Spinal cord (tissue), 10 donors: ENCODE results near the gene ARVCF. TPM values are rescaled to one million over a fixed set of nuclear protein-coding genes. Genes with fewer than 3 reads are reported as not detected.

Source experiments
- DNase-seq, 6 donors: peaks; one replicate each; pipeline versions ENCODE4 v3.0.0 to v3.0.0-alpha.2; 2013 to 2015; ENCODE audit warnings: low spot score in 6 of 6, low read depth in 4 of 6
- H3K27ac ChIP-seq: one replicate; pipeline ENCODE4 v1.5.1; 2013; ENCODE audit warnings: low read depth, low read length, control low read depth
- H3K27me3 ChIP-seq: one replicate; pipeline ENCODE4 v1.6.1; 2013; ENCODE audit warnings: low read length; ENCODE audit not compliant: control insufficient read depth, insufficient read depth
- H3K36me3 ChIP-seq: one replicate; pipeline ENCODE4 v1.6.1; 2013; ENCODE audit warnings: low read length; ENCODE audit not compliant: control insufficient read depth, insufficient read depth
- H3K4me1 ChIP-seq: one replicate; pipeline ENCODE4 v1.6.1; 2013; ENCODE audit warnings: low read length; ENCODE audit not compliant: control insufficient read depth, insufficient read depth
- H3K4me3 ChIP-seq: one replicate; pipeline ENCODE4 v1.5.1; 2013; ENCODE audit warnings: low read depth, low read length, control low read depth
- H3K9me3 ChIP-seq: one replicate; pipeline ENCODE4 v1.6.1; 2013; ENCODE audit warnings: low read length; ENCODE audit not compliant: control insufficient read depth, insufficient read depth
- WGBS: methylation state at CpG from one replicate; pipeline ENCODE4 v1.1.5; 2013; ENCODE audit warnings: missing lambda C conversion rate; ENCODE audit not compliant: insufficient coverage; 5-methylcytosine and 5-hydroxymethylcytosine counted together
- polyA plus RNA-seq, 2 donors: library from polyadenylated mRNA; unstranded; fragments of 120-200 nt; gene quantifications; one replicate each; pipeline ENCODE4 v1.2.1, GENCODE V29; 2013; ENCODE audit not compliant: insufficient read length in 2 of 2
- total RNA-seq, 2 donors: library from RNA; depleted of rRNA in 1 of 2; stranded (reverse); fragments of 120-200 nt in 1 of 2; fragments of >200 nt in 1 of 2; gene quantifications; one replicate each; pipeline versions ENCODE4 v1.2.3 to v1.2.4, GENCODE V29; 2013 to 2014
- donor health status: healthy.

The ARVCF gene
- total and polyA plus RNA-seq, 4 donors = 43.5 to 132 (median 84.2) TPM

DNA sequence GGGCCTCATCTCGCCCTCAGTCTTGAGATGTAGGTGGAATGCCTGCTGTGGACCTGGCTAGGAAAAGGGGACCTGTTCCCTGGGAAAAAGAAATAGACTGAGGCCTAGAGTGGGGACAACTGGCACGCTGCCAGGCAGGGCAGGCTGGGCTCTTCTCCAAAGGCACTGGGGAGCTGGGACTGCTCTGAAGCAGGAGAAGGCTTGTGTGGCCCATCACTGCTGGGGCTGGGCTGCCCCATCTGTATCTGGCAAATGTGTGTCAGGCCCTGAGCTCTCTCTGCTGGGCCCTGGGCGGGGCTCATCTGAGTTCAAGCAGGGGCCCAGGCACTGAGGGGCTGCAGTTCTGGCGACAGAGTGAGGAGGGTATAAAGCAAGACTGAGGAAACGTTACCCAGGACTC, 32.9 kb downstream of the ARVCF start:
- 51% methylated on average over 2 of the region's 5 CpGs for WGBS
- Histone ChIP-seq H3K27ac (peak overlapping the region; percentile 1), H3K9me3 (no peaks in the 10 kb centered on the region), H3K4me3 (no peak overlapping the region), H3K4me1 (peaks cover 63% of the 10 kb centered on the region), H3K36me3 (peaks cover 80% of the 10 kb centered on the region), H3K27me3 (no peaks in the 10 kb centered on the region)
- DNase-seq = peak in 2 of 6 donors; percentile 49 to 63

GRCh38 chr22:19982991-19983578, 33.5 kb downstream of the ARVCF start:
- no peak for DNase-seq
- H3K4me3 ChIP-seq = no peak overlapping the region
- peaks cover 57% of the 10 kb centered on the region for H3K4me1 ChIP-seq
- no peaks in the 10 kb centered on the region for H3K27me3 ChIP-seq
- no peak overlapping the region for H3K27ac ChIP-seq
- no peaks in the 10 kb centered on the region for H3K9me3 ChIP-seq
- 85% methylated on average over 8 of the region's 8 CpGs for WGBS
- peaks cover 81% of the 10 kb centered on the region for H3K36me3 ChIP-seq

- 92% methylated on average over 15 of the region's 16 CpGs for WGBS
These were observed 34.4 kb downstream of the ARVCF start for GRCh38 chr22:19981961-19982920.

DNA sequence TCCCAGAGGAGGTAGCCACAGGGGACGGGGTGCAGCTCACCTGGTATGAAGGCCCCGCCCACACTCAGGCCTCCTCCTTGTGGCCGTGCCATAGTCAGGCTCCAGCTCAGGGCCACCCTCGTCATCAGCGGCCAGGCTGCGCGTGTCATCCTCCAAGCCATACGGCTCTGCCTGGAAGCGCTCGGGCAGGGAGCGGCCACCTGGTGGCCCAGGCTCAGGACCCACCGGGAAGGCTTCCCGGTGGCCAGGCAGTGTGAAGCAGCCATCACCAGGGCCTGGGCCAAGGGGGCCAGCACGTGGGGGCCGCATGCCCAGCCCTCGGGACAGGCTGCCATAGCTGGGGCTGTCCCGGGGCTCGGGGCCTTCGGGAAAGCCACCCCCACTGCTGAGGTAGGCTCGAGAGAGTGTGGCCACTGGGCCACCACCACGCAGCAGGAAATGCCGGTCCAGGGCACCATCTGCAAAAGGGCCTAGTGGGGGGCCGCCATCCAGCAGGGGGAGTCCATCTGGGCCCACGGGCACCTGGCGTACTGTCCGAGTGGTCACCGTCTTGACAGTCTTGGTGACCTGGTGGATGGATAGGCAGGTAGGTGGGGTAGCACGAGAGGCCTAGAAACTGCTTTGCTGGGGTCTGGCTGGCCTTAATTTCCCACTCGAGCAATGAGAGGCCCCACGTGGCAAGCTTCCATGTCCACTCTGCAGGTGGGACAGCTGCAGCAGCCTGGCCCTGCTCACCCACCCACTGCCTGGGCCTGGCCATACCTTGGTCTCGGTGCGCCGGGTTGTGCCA, 35.3 kb downstream of the ARVCF start:
- Histone ChIP-seq H3K27ac (no peak overlapping the region), H3K4me3 (no peak overlapping the region), H3K27me3 (no peaks in the 10 kb centered on the region), H3K36me3 (peaks cover 92% of the 10 kb centered on the region), H3K4me1 (peaks cover 46% of the 10 kb centered on the region), H3K9me3 (no peaks in the 10 kb centered on the region)
- DNase-seq = no peak
- 92% methylated on average over 31 of the region's 33 CpGs for WGBS

More at GRCh38 chr22:19981961-19982920, 34.4 kb downstream of the ARVCF start:
- no peaks in the 10 kb centered on the region for H3K27me3 ChIP-seq
- H3K36me3 ChIP-seq = peaks cover 83% of the 10 kb centered on the region
- DNase-seq = no peak
- peaks cover 48% of the 10 kb centered on the region for H3K4me1 ChIP-seq
- no peak overlapping the region for H3K27ac ChIP-seq
- H3K9me3 ChIP-seq = no peaks in the 10 kb centered on the region
- H3K4me3 ChIP-seq = no peak overlapping the region

GRCh38 chr22:19980766-19981165, 35.9 kb downstream of the ARVCF start:
- Histone ChIP-seq H3K36me3 (peaks cover 98% of the 10 kb centered on the region), H3K4me3 (no peak overlapping the region), H3K27me3 (no peaks in the 10 kb centered on the region), H3K27ac (no peak overlapping the region), H3K9me3 (no peaks in the 10 kb centered on the region), H3K4me1 (peaks cover 46% of the 10 kb centered on the region)
- WGBS = 94% methylated on average over 4 of the region's 7 CpGs
- no peak for DNase-seq

DNA sequence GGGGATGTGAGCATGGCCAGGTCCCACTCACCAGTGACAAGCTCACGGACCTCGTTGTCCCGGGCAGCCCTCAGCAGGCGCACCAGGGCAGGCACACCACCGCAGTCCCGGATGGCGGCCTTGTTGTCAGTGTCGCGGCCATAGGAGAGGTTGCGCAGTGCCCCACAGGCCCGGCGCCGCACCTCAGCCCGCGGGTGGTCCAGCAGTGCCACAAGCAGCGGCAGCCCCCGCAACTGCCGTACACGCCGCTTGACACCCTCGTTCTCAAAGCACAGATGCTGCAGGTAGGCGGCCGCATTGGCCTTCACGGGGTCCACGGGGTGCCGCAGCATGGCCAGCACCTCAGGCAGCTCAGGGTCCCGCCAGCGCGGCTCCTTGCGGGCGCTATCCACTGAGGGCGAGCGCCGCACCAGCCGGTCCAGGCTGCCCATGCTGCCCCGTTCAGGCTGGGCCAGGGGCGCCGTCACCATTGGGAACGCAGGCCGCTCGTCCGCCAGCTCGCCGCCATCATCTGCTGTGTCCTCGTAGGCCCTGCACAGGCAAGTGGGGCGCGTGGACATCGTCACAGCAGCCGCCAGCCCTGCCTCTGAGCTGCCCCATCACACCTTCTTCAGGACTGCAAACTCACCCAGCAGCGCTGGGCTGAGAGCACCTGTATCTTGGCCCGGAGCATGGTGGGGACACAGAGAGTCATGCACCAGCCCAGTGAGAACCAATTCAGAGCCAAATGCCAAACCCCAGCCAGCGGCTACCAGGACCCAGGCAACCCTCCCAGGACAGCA, 36.7 kb downstream of the ARVCF start:
- H3K27ac ChIP-seq = no peak overlapping the region
- no peak overlapping the region for H3K4me3 ChIP-seq
- H3K27me3 ChIP-seq = no peaks in the 10 kb centered on the region
- H3K4me1 ChIP-seq = peaks cover 46% of the 10 kb centered on the region
- no peak for DNase-seq
- H3K9me3 ChIP-seq = no peaks in the 10 kb centered on the region
- WGBS = 96% methylated on average over 52 of the region's 52 CpGs
- H3K36me3 ChIP-seq = peaks cover 100% of the 10 kb centered on the region

DNA sequence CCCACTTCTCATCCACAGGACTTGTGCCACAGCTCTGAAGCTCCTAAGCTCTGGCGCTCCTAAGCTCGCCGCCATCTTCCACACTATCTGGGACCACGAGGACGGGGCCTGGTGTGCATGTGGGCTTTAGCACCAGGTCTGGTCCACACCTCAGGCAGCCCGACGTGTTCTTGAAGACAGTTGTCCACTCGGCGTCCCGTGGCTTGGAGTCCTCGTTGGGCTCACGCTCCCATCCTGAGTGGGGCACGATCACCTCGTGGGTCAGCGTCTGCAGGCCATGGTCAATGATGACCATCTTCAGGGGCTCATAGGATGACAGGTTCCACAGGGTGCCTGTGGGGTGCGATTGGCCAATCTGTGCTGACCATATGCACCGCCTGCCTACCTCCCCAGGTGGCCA, 37.9 kb downstream of the ARVCF start:
- Histone ChIP-seq H3K27me3 (no peaks in the 10 kb centered on the region), H3K4me1 (peaks cover 46% of the 10 kb centered on the region), H3K9me3 (no peaks in the 10 kb centered on the region), H3K27ac (no peak overlapping the region), H3K4me3 (no peak overlapping the region), H3K36me3 (peaks cover 100% of the 10 kb centered on the region)
- DNase-seq = no peak
- WGBS = 96% methylated on average over 17 of the region's 17 CpGs

- Histone ChIP-seq H3K27ac (no peak overlapping the region), H3K4me1 (peaks cover 38% of the 10 kb centered on the region), H3K27me3 (no peaks in the 10 kb centered on the region), H3K36me3 (peaks cover 100% of the 10 kb centered on the region), H3K9me3 (no peaks in the 10 kb centered on the region), H3K4me3 (no peak overlapping the region)
- no peak for DNase-seq
- 94% methylated on average over 31 of the region's 32 CpGs for WGBS
These were observed 39.1 kb downstream of the ARVCF start for GRCh38 chr22:19977296-19978243.
